ENCODE results near the gene PDGFRA.
A peak's percentile ranks its signal among the peaks of the same experiment; 100 is the strongest.

Gene PDGFRA

GRCh38 chr4:54256491-54257486, 27.7 kb downstream of the PDGFRA start:
- DNase-seq: no peak

GRCh38 chr4:54265366-54265765, 36.3 kb downstream of the PDGFRA start:
- no peak for DNase-seq

- no peak for DNase-seq
These were observed 39.1 kb downstream of the PDGFRA start for GRCh38 chr4:54268151-54268550.

GRCh38 chr4:54271464-54271863, 42.4 kb downstream of the PDGFRA start:
- DNase-seq: no peak

GRCh38 chr4:54272051-54272450, 43.0 kb downstream of the PDGFRA start:
- DNase-seq: no peak

GRCh38 chr4:54274264-54274663, 45.2 kb downstream of the PDGFRA start:
- no peak for DNase-seq

- no peak for DNase-seq
These were observed 45.9 kb downstream of the PDGFRA start for GRCh38 chr4:54274795-54275665.

- no peak for DNase-seq
These were observed 47.7 kb downstream of the PDGFRA start for GRCh38 chr4:54276641-54277430.

- no peak for DNase-seq
These were observed 48.6 kb downstream of the PDGFRA start for GRCh38 chr4:54277691-54278090.

- no peak for DNase-seq
These were observed 49.1 kb downstream of the PDGFRA start for GRCh38 chr4:54278216-54278615.

GRCh38 chr4:54281054-54281766, 52.1 kb downstream of the PDGFRA start:
- no peak for DNase-seq

- no peak for DNase-seq
These were observed 53.7 kb downstream of the PDGFRA start for GRCh38 chr4:54282837-54283236.

- no peak for DNase-seq
These were observed 60.2 kb downstream of the PDGFRA start for GRCh38 chr4:54289316-54289715.

- no peak for DNase-seq
These were observed 61.9 kb downstream of the PDGFRA start for GRCh38 chr4:54290980-54291379.

GRCh38 chr4:54296548-54297203, 67.6 kb downstream of the PDGFRA start:
- DNase-seq: no peak

GRCh38 chr4:54308110-54308509, 79.0 kb downstream of the PDGFRA start:
- no peak for DNase-seq

- DNase-seq: no peak
These were observed 86.8 kb downstream of the PDGFRA start for GRCh38 chr4:54315561-54316538.

- no peak for DNase-seq
These were observed 88.6 kb downstream of the PDGFRA start for GRCh38 chr4:54317690-54318089.

- peak; percentile 53 for DNase-seq
These were observed 89.8 kb downstream of the PDGFRA start for GRCh38 chr4:54318904-54319303.

Data from 8988T (cell line).